Fibroblast of skin of scalp (primary cell): ENCODE measurements around the gene STAC.
"Not testable (repeated sequence)": the region's sequence is repeated elsewhere in the genome, so short reads cannot be mapped to it uniquely, and the experiment has no call there.

Experiments
- DNase-seq: peaks from one replicate; pipeline ENCODE4 v3.0.0-alpha.2; 2013

STAC gene

DNA sequence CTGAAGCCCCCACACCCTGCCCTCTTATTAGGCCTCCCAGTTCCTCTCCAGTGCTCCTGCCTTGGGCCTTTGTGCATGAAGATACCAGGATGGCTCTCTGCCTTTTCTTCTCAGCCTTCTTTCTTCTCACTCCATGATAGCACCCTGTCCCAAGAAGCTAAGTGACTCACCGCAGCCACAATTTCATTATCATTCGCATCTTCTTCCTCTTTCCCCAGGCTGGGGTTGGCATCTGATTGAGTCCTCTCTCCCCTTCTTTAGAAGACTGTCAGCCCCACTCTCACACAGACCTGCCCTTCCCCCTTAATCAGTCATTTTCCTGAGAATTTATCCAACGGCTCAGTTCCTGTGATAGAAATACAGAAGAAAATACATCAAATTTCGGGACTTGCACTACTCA lies 102.0 kb downstream of the STAC start:
- no peak for DNase-seq

DNA sequence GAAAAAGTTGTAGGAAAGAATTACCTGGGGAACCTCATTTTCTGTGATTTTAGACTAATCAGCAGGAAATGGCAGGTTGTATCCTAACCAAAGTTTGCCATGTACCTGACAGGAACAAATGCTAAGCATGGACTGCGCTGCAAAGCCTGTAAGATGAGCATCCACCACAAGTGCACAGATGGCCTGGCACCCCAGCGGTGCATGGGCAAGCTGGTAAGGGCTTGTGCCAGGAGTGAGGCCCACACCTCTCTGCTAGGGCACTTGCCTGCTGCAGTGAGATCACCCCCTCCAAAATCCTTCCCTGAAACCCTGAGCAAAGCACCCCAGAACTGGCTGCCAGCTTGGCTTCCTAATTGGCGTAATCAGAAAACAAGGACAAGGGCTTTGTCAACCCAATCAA lies 102.6 kb downstream of the STAC start:
- no peak for DNase-seq

DNA sequence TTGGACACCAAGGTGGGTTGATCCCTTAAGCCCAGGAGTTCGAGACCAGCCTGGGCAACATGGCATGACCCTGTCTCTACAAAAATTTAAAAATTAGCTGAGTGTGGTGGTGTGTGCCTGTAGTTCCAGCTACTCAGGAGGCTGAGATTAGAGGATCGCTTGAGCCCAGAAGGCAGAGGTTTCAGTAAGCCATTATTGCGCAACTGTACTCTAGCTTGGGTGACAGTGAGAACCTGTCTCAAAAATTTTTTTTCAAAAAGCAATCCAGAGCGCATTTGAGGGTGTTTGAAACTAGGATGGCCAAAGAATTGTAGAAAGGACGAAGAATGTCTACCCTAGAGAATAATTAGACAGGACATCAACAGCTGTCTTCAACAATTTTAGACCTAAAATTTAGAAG lies 103.4 kb downstream of the STAC start:
- DNase-seq, result no peak

DNA sequence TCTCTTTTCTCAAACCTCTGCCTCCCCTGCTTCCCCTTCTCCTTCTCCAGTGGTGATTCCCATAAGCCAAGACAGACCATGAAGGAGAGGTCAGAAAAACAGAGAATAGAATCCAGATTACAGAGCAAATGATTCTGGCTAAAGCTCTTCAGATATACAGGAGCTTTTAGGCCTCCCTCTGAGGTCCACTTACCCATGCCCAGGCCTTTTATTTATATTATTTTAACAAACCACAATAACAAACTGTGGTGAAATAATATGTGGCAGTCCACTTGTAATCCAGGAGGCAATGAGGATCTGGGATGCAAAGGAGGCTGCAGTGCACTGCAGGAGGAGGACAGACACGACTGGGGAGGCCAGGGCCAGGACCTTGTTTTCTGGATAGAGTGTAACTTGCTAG lies 104.1 kb downstream of the STAC start:
- DNase-seq, result no peak

DNA sequence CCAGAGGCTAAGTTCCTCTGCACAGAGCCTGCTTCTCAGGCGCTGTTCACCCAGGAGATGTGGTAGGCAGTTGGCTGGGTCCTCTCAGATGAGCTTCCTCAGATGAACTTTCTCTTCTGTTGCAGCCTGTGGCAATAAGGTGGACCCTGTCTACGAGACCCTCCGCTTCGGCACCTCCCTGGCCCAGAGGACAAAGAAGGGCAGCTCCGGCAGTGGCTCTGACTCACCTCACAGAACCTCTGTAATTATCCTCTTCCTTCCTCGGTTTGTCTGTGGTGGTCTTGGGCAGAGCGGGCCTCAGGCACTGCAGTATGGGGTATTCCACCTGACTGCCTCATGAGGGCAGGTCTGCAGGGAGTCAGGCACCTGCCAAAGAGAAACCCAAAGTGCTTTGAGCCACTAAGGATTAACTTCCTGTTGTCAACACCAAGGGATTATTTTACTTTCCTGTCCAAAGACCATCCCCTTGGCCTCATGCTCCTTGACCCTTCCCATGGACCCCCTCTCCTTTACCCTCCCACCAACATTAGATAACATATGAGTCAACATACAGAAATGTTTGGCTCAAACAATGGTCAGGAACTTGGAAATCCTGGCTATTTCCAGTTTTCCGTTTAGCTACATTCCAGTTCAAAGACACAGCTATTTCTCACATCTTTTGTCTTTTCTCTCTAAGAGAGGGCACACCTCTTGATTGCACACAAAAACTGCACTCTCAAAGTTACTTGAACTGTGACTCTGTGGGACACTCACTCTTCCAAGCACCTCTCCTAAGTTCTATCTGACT lies 105.9 kb downstream of the STAC start:
- no peak for DNase-seq

DNA sequence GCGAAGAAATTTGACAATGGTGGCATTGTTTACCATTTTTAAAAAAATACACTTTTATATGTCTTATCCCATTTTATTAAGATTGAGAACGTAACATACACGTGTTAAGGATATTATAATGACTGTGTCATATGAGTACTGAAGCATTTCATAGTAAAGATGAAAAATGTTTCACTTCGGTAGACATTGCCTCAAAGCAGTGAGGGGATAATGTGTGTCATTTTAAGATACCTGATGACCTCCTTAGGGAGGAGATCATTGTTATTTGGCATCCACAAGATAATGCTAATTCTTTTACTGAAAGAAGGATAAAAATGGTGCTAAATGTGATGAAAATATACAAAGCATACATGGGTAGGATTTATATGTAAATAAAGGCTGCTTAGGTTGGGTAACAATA lies 107.3 kb downstream of the STAC start:
- DNase-seq, result no peak

DNA sequence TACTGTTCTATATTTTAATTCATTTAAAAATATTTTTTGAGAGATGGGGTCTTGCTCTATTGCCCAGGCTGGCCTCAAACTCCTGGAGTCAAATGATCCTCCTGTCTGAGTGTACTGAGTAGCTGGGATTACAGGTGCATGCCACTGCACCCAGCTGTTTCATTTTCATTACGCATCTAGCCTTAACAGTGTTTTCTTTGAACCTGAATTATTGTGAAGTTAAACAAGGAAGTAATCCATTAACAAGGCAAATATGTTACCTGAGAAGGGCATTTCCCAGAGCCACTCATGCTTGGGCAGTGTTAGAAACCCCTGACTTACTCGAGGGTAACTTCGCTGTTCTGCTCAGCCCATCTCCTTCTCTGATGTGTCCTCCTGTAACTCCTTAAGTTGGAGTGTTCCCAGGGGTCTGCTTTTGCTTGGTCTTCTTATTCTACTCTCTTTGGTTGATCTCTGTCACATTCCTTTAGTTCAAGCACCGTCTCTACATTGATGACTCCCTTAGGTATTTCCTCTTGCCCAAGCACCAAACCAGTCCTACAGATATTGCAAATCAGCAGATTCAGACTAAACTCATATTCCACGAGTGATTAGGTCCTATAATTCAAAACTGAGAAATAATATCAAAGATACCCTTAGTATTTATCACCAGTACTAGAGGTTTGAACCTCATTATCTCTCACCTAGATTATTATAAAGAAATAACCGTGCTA lies 107.9 kb downstream of the STAC start:
- no peak for DNase-seq

DNA sequence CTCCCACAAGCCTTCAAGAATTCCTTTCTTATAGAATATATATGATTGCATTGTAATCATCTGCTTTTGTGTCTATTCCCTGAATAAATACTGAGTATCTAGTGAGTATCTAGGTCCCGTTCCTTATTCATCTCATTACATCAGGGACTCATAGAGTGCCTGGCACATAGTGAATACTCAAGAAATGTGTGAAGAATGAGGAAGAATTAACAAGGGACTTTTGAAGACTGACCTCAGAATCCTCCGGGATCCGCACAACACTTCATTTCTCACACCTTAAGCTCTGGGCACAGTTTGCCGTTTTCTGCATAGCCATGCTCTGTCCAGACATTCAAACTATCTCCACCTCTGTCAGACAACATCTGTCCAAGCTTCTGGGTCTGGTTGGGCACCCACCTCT lies 108.8 kb downstream of the STAC start:
- no peak for DNase-seq

DNA sequence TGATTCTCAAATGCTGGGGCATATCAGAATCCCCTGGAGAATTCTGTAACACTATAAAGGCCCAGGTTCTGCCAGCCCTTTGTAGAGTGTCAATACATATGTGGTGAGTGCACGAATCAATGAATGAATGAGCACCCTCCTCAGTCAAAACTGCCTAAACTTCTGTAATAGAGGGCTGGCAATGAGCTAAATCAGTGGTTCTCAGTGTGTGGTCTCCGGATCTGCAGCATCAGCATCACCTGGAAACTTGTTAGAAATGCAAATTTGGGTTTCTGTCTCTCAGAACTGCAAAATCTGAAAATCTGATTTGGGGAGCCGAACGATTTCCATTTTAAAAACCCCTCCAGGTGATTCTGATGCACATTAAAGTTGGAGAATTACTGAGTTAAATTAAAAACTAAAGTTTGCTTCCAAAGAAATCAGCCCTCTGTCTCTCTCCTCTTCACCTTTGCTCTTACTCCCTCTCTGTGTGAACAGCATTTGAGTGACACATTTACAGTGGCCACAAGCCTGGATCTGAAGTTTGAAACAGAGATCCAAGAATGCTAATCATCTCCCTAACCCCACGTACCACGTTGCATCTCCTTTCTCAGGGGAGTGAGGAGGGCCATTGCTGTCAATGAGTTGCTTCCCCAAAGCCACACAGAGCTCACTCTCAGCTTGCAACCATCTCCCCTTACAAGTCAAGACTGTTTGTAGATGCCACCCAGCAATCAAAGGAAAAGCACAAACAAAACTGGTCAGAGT lies 109.5 kb downstream of the STAC start:
- DNase-seq, result no peak

DNA sequence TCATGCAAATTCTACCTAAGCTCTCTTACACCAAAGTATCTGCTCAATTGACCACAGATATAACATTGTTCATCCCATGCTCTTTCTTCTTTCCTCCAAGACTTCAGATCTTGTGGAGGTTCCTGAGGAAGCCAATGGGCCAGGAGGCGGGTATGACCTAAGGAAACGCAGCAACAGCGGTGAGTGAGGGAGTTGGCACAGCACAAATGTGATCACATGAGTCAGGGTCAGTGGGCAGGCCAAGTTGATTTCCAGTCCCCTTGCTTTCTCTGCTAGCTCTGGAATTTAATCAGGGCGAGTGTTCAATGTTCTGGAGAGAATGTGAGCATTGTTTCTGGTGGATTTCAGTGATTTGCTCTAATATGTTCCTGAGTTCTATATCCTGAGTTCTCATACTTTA lies 112.7 kb downstream of the STAC start:
- no peak for DNase-seq

DNA sequence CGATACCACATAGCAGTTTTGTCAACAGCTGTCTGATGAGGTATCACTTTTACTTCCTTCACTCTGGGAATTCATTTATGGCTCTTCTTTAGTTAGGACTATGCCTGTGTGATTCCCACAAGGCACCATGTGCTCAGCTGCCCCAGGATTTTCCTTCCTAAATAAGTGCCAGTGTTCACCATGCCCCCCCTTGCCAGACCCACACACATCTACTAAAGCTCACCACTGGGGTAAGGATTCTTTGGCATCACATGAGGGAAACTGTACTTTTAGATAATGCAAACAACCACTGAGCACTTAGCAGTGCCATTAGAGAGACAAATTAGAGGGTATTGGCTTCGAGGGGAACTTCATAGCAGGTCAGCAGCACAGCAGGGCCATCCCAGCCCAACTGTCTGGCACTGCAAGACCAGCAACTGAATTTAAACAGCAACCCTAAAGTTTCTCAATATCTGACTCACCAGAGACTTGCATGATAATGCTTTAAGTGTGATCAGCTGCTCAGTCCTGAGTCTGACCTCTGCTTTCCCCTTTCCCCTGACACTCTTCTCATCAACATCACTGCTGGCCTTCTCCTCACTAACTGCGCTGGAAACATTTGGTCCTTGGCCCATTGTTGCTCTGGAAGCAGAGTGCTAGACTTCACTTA lies 114.3 kb downstream of the STAC start:
- peak; percentile 56 for DNase-seq

DNA sequence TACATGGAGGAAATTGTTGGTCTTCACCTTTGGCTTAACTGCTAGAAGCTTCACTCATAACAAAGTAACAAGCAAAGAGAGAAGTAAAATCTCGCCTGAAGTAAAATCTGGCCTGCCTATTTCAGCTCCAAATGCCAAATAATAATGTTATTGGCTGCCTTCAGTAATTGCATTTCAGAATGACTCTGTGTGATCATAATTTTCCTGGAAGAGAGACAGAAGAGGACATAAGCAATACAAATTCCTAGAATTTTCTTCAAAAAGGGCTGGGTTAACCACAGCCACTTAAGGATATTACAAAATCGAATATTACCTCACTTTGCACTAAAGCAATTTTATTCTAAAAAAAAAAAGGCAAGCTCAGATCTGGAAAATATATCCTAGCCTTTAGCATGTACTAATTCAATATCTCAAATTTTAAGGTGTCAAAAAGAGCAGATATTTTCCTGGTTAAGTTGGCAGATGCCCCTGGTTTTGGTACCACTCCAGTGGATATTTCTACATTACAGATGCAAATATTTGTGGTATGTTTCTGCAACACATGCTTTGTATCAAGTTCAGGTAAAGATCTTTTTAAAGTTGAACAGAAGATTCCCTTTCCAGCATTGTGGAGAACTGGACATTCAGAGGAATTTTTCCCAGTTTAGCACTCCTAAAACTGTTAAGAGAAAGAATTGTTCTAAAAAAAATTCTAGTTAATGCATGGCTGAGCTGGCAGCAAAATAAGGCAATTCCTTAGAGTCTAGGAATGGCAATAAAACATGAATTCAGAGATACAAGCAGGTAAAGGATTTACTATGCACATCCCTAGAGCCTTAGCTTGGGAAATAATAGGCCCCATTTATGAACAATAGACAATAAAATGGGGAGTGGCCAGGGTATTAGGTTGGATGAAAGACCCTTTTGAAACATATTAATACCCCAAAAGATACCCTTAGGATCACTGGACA lies 116.7 kb downstream of the STAC start:
- DNase-seq, result peak; percentile 76

DNA sequence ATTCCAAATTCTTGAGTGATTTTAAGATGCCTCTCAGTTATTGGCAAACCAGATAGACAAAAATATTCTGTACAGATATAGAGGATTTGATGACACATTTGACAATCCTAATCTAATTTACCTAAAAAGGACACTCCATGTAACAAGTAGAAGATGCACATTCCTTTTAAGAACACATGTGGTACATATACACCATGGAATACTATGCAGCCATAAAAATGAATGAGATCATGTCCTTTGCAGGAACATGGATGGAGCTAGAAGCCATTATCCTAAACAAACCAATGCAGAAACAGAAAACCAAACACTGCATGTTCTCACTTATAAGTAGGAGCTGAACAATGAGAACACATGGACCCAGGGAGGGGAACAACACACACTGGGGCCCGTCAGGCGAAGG lies 119.7 kb downstream of the STAC start:
- not testable (repeated sequence) for DNase-seq

DNA sequence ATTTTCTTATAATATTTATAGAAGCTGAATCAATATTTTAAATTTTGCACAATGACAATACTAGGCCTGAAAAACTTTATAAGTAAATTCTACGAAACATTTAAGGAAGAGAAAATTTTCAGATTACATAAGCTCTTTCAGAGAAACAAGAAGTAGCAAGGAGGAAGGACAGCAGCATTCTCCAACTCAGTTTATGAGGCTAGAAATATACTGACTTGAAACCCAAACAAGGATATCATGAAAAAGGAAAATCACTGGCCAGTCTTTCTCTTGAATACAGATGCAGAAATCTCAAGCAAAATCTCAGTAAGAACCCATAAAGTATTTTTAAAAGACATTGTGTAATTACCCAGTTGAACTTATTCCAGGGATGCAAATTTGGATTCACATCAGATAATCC lies 121.3 kb downstream of the STAC start:
- no peak for DNase-seq

DNA sequence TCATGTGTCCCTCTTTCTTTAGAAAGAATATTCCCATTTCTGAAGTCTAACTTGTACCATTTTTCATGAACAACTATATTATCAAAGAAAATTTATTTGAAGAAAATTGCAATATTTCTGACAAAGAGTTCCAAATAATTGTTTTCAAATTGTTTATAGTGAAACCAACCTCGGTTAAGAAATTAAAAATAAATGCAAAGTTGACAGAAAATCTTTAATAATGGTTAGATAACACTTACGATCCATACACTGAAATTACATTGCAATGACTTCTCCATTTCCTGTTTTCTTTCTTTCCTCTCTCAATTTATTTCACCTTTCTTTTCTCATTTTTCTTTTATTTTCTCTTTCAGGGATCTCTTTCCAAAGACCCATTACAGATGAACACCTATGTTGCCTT lies 125.1 kb downstream of the STAC start:
- DNase-seq, result no peak

DNA sequence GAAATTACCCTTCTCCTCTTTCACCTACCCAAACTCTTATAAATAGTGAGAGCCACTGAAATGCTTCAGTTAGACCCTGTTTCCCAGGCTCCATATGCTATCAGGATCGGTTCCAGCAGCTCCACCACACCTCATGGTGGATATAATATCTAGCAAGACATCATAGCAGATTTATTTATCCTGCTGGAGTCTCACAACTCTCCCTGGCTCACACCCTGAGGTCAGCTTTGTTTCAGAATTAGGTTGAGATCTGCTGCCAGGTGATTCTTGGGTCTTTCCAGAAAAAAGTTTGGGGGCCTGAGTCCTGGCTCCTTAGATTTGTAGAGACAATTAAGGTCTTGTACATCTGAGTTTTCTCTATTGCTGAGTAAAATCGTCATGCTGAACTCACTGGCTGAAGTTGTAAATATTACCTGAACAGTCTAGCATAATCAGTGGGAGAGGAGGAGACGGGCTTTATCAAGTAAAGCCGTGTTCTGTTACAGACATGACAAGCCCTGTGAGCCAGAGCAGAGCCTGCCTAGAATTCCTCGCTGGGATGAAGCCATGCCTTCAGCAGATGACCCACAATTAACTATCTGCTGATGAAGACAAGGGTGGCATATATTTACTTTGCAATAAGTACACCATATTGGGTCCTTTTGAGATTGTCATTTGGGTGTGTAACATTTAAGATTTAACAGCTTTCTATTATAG lies 131.6 kb downstream of the STAC start:
- no peak for DNase-seq

DNA sequence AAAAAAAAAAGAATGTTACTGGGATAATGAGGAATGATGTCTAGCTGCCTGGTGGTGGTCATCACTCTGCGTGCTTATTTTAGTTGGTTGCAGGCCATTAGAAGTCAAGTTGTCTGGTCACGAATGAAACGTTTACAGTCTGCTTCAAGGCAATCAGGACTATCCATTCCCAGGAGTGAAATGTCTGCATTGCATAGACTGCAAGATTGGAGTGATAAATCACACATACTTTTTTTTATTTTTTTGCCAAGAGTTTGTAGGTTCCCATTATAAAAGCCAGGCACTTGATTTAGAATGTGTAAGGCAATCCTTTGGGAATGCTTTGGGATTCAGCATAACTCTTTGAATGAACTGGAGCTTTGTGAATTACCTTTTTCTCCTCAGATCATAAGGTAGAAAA lies 132.3 kb downstream of the STAC start:
- peak; percentile 66 for DNase-seq

DNA sequence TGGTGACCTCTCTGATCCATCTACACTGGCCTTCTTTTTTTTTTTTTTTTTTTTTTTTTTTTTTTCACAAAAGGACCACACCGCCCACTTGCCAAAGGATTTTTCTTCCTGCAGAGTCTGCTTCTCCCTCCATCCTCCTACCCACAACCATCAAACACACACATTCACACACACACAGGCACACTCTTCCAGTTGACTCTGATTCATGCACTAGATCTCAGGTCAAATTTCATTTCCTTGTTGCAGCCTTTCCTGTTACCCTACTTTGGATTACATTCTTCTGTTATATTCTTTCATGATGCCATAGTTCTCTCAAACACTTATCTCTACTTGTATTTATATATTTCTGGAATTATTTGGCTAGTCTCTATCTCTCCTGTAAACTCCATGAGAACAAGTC lies 133.9 kb downstream of the STAC start:
- peak; percentile 30 for DNase-seq

DNA sequence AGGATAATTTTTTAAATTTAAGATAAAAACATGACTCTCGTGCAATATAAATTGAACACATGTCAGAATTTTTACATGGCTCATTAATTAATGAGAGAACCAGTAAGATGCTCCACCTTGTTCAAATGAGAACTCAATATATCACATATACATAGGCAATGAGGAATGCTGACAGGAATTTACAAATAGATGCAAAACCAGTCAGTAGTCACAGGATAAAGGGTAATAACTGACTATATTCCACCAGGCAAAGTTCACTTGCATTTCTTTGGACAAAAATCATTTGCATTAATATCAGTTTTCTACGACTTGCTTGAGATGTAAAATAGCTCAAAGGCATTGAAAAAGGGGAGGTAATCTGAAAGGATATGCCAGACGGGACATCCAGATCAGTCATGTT lies 139.4 kb downstream of the STAC start:
- no peak for DNase-seq

DNA sequence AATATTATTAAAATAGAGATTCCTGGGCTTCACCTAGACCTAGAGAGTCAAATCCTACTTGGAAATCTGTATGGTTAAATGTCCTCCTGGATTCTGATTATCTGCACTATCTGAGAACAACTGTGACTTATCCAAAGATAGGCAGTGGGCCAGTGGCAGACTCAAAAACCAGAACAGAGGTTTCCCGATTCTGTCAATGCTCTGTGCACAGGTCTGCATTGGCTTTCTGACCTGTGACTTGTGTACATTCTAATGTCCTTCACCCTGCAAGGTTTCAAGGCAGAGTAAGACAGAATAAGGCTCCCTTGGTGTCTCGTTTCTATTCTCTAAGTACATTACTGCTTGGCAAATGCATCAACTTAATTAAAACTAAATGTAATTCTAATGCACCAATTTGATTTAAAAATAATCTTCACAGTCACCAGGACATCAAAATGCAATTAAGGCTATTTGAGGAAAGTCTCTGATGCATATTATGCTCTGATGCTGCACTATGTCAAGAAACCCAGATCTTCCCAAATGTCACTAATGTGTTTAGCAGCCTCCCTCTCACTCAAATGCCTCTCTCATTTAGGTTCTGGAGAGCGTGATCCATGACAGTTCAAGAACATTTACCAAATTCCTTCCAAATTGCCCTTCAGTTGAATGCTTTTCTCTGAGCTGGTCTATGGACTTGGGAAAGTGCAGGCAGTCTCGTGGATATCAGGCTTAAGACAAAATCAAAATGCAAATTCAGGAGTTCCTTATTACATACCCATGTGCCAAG lies 140.1 kb downstream of the STAC start:
- DNase-seq, result no peak

DNA sequence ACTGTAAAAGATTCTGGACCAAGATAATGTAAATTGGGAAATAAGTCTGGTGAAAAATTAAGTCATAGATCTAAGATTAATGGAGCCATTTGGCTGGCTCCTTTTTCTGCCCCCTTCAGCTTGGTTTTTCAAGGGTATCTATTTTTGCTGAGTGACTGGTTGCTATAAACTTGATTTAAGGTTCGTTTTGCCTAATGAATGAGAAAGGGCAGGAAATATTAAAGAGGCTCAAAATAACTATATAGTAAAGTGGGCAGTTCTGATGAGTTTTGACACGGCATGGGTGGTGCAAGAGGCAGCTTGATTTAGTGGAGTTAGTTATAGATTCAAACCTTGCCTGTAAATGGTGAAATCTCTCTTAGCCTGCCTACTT lies 140.7 kb downstream of the STAC start:
- no peak for DNase-seq
